ENCODE data around the gene CKAP4.

DNA sequence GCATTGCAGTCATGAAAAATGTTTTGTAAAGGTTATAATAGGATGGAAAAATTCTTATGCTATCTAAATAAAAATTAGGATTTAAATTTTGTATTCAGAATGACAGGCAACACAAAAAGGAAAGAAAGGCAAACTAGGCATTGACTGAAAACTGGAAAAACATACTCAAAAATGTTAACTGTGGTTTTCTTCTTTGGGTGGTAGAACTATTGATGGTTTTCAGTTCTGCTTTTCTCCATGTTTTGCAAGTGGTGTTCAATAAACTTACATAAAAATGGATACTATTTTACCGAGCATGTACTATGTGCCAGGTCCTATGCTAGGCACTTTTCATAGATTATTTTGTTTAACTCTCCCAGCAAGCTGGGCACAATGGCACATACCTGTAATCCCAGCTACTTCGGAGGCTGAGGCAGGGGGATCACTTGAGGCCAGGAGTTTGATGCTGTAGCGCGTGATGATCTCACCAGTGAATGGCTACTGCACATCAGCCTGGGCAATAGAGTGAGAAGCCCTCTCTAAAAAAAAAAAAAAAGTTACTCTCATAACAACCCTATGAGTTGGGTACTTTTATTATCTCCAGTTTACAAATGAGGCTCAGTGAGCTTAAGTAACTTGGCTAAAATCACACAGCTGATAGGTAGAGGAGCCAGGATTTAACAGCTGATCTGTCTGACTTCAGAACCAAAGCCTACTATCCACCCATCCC, 28.4 kb upstream of the CKAP4 start:
- TF ChIP-seq, protein P1, sequence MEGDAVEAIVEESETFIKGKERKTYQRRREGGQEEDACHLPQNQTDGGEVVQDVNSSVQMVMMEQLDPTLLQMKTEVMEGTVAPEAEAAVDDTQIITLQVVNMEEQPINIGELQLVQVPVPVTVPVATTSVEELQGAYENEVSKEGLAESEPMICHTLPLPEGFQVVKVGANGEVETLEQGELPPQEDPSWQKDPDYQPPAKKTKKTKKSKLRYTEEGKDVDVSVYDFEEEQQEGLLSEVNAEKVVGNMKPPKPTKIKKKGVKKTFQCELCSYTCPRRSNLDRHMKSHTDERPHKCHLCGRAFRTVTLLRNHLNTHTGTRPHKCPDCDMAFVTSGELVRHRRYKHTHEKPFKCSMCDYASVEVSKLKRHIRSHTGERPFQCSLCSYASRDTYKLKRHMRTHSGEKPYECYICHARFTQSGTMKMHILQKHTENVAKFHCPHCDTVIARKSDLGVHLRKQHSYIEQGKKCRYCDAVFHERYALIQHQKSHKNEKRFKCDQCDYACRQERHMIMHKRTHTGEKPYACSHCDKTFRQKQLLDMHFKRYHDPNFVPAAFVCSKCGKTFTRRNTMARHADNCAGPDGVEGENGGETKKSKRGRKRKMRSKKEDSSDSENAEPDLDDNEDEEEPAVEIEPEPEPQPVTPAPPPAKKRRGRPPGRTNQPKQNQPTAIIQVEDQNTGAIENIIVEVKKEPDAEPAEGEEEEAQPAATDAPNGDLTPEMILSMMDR (IDR thresholded peaks at IDR 0.05; ENCODE audit: low read length), result no peak
- no peak for TF ChIP-seq EZH2 (IDR thresholded peaks at IDR 0.05; ENCODE audit: borderline replicate concordance, low read length)

Measured in OCI-LY1 (cell line).